Common myeloid progenitor, CD34-positive (primary cell): ENCODE data around the gene ZBTB7C.

ENCODE experiments used
- CTCF ChIA-PET: fragments of 350-600 bp; sonication (Branson Sonifier 250); formaldehyde crosslinking; loops from one replicate; lab custom pipeline; 2021; ENCODE audit warnings: antibody characterized with exemption; lab: Charles Lee
- POLR2A ChIA-PET: fragments of 350-600 bp; sonication (Branson Sonifier 250); formaldehyde crosslinking; loops from one replicate; lab custom pipeline; 2021; ENCODE audit warnings: antibody characterized with exemption; lab: Charles Lee
- DNase-seq, 3 donors: peaks; one replicate each; pipeline versions ENCODE4 v3.0.0 to v3.0.0-alpha.2; 2013
- H3K27ac ChIP-seq, 2 experiments: 1 replicate in 1 of 2; 2 replicates in 1 of 2; pipeline ENCODE4 v1.7.0; 2013; ENCODE audit warnings: inconsistent platforms in 2 of 2, low read length in 2 of 2, mild to moderate bottlenecking in 2 of 2, low read depth in 1 of 2, moderate library complexity in 1 of 2; ENCODE audit not compliant: severe bottlenecking in 2 of 2, insufficient read depth in 1 of 2, poor library complexity in 1 of 2
- H3K27me3 ChIP-seq, 5 experiments: replicated peaks in 2 of 5; 1 replicate in 3 of 5; 2 replicates in 2 of 5; pipeline versions ENCODE4 v1.6.1 to v1.7.0; 2013; ENCODE audit warnings: low read length in 4 of 5, mild to moderate bottlenecking in 2 of 5, moderate library complexity in 2 of 5, inconsistent platforms in 1 of 5; ENCODE audit not compliant: insufficient read depth in 5 of 5, control insufficient read depth in 4 of 5
- H3K36me3 ChIP-seq, 4 experiments: 1 replicate in 2 of 4; 2 replicates in 2 of 4; pipeline versions ENCODE4 v1.6.1 to v1.7.0; 2013; ENCODE audit warnings: low read length in 3 of 4, control low read depth in 1 of 4, mild to moderate bottlenecking in 1 of 4; ENCODE audit not compliant: control insufficient read depth in 4 of 4, insufficient read depth in 4 of 4
- H3K4me1 ChIP-seq, 4 experiments: 1 replicate in 3 of 4; 2 replicates in 1 of 4; pipeline versions ENCODE4 v1.6.1 to v1.7.1; 2013; ENCODE audit warnings: low read length in 3 of 4, mild to moderate bottlenecking in 3 of 4, control low read depth in 1 of 4, inconsistent platforms in 1 of 4, moderate library complexity in 1 of 4; ENCODE audit not compliant: control insufficient read depth in 4 of 4, insufficient read depth in 4 of 4; ENCODE audit errors: control extremely low read depth in 1 of 4
- H3K4me3 ChIP-seq, 7 experiments: 1 replicate in 4 of 7; 2 replicates in 3 of 7; pipeline versions ENCODE4 v1.5.1 to v1.7.0; 2013; ENCODE audit warnings: mild to moderate bottlenecking in 7 of 7, low read length in 6 of 7, moderate library complexity in 6 of 7, inconsistent platforms in 2 of 7, low read depth in 2 of 7, control low read depth in 1 of 7; ENCODE audit not compliant: insufficient read depth in 4 of 7, control insufficient read depth in 1 of 7; ENCODE audit errors: extremely low read depth in 1 of 7
- H3K9me3 ChIP-seq, 5 experiments: 1 replicate in 4 of 5; 2 replicates in 1 of 5; pipeline versions ENCODE4 v1.6.1 to v1.7.1; 2013; ENCODE audit warnings: low read length in 4 of 5, mild to moderate bottlenecking in 2 of 5, inconsistent platforms in 1 of 5, low read depth in 1 of 5, moderate library complexity in 1 of 5; ENCODE audit not compliant: control insufficient read depth in 4 of 5, insufficient read depth in 2 of 5; ENCODE audit errors: control extremely low read depth in 1 of 5
- WGBS: methylation state at CpG from one replicate; pipeline ENCODE4 v1.1.5; 2013; ENCODE audit not compliant: insufficient coverage; 5-methylcytosine and 5-hydroxymethylcytosine counted together

The ZBTB7C gene

DNA sequence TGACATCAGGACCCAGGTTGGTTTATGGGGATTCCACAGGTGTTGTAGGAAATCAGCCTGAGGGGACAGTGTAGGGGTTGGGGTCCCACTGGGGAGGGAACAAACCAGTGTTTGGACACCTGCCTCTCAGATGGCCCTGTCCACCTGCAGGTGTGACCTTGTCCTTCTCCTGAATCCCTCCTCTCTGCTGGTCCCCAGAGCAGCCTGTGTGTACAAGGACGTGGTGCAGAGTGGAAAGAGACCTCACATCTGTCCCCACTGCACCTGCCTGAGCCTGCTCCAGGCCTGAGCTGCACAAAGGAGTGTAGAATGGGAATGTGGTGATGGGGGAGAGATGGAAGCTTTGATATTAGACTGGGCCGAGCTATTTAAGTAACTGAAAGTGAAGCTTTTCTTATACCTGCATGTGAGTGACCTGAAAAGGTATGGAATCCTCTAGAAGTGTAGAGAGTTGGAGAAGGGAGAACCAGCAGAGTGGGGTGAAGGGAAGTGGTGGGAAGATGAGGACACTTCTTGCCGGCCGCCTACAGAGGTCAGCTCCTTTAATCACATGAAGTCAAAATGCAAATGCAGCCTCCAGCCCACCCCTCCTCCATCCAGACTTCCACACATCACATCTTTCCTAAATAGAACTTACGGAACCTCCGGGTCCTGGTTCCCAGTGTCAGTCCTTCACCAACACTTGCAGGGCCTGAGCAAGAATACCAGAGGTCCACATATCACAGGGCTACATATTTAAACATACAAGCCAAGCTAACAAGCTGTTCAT is 389.4 kb downstream of the ZBTB7C start:
- DNase-seq = no peak
- Histone ChIP-seq H3K4me3 (no peak overlapping the region), H3K27me3 (peaks cover 0 to 19% (median 0%) of the 10 kb centered on the region in 5 experiments), H3K36me3 (no peaks in the 10 kb centered on the region), H3K4me1 (peaks cover 0 to 5% (median 0%) of the 10 kb centered on the region in 4 experiments), H3K9me3 (peaks cover 0 to 7% (median 0%) of the 10 kb centered on the region in 5 experiments), H3K27ac (no peak overlapping the region)
- ChIA-PET CTCF (interaction anchor here (0.9 to 1.9 kb wide), 4 partner anchors 10 to 247 kb away, joined by 3 to 8 read pairs (median 4); no protein-coding TSS in a partner anchor), POLR2A (no interaction called here)
- 100% methylated on average over 1 of the region's 6 CpGs for WGBS

GRCh38 chr18:48018851-48019250 is 390.3 kb downstream of the ZBTB7C start:
- 92% methylated on average over 1 of the region's 3 CpGs for WGBS
- POLR2A ChIA-PET = no interaction called here
- Histone ChIP-seq H3K27me3 (peaks cover 0 to 19% (median 0%) of the 10 kb centered on the region in 5 experiments), H3K9me3 (peaks cover 0 to 11% (median 0%) of the 10 kb centered on the region in 5 experiments), H3K36me3 (no peaks in the 10 kb centered on the region), H3K27ac (no peak overlapping the region), H3K4me3 (no peak overlapping the region), H3K4me1 (peaks cover 0 to 5% (median 0%) of the 10 kb centered on the region in 4 experiments)
- DNase-seq = no peak
- CTCF ChIA-PET = interaction anchor here (0.9 to 1.9 kb wide), 4 partner anchors 9 to 246 kb away, joined by 3 to 8 read pairs (median 4); no protein-coding TSS in a partner anchor

DNA sequence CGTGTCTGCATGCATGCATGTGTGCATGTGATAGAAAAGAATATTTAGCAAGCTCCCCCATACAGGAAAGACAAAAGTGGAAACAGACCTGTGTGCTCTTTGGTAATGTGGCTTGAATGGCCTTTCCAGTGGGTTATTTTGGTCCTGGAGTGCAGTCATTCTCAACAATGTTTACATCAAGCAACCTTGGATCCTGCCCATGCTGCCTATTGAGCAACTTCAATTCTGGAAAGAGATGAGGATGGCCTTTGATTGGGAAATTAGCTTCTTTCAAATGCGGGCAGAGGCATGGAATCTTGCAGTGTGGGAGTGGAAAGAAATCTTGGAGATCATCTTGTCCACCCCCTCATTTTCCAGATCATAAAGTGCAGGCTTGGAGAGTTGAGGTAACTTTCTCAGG is 391.5 kb downstream of the ZBTB7C start:
- DNase-seq = no peak
- no peaks in the 10 kb centered on the region for H3K36me3 ChIP-seq
- CTCF ChIA-PET = interaction anchor here (0.9 to 1.7 kb wide), 3 partner anchors 9 to 85 kb away, joined by 3 to 6 read pairs (median 3); no protein-coding TSS in a partner anchor
- H3K27me3 ChIP-seq = peaks cover 0 to 18% (median 0%) of the 10 kb centered on the region in 5 experiments
- WGBS = 80% methylated on average over 1 of the region's 2 CpGs
- POLR2A ChIA-PET = no interaction called here
- H3K9me3 ChIP-seq = peaks cover 0 to 12% (median 0%) of the 10 kb centered on the region in 5 experiments
- no peak overlapping the region for H3K4me3 ChIP-seq
- H3K27ac ChIP-seq = no peak overlapping the region
- H3K4me1 ChIP-seq = peaks cover 0 to 9% (median 0%) of the 10 kb centered on the region in 4 experiments

GRCh38 chr18:48013162-48013561 is 396.0 kb downstream of the ZBTB7C start:
- no peak for DNase-seq
- 83% methylated on average over 1 of the region's 4 CpGs for whole genome bisulfite sequencing
- ChIA-PET CTCF (no interaction called here), POLR2A (no interaction called here)
- Histone ChIP-seq H3K4me1 (peaks cover 0 to 11% (median 4%) of the 10 kb centered on the region in 4 experiments), H3K36me3 (no peaks in the 10 kb centered on the region), H3K9me3 (peaks cover 0 to 12% (median 0%) of the 10 kb centered on the region in 5 experiments), H3K27me3 (peaks cover 0 to 7% (median 0%) of the 10 kb centered on the region in 5 experiments), H3K4me3 (no peak overlapping the region), H3K27ac (no peak overlapping the region)

DNA sequence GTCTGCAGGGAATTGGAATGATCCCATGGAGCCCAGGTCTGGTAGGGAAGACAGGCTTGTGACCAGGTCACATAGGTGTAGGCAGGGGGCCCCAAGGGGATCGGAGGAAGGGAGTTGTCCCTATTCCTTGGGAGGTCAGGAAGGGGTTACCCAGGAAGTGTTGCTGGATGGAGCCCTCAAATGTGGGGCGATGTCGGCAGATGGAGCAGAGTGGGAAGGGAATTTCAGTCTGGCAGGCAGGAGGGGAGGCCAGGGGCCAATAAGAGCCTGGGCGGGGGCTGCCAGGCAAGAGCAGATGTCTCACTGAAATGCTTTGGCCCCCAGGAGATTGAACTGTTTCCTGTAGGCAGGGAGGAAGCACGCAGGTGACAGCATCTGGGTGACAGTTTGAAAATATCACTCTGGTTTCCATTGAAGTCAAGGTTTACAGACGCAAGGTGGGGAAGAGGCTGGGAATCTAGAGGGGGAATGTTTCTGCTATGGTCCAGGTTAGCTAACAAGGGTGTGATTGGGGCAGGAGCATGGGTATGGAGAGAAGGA is 397.2 kb downstream of the ZBTB7C start:
- no peaks in the 10 kb centered on the region for H3K36me3 ChIP-seq
- H3K4me3 ChIP-seq = no peak overlapping the region
- peaks cover 0 to 12% (median 0%) of the 10 kb centered on the region in 5 experiments for H3K9me3 ChIP-seq
- 86% methylated on average over 6 of the region's 6 CpGs for WGBS
- H3K4me1 ChIP-seq = peaks cover 2 to 15% (median 8%) of the 10 kb centered on the region in 4 experiments
- POLR2A ChIA-PET = no interaction called here
- CTCF ChIA-PET = interaction anchor here (0.9 kb wide), 1 partner anchor 16 kb away, joined by 3 read pairs; no protein-coding TSS in a partner anchor
- no peak for DNase-seq
- H3K27ac ChIP-seq = no peak overlapping the region
- peaks cover 0 to 12% (median 2%) of the 10 kb centered on the region in 5 experiments for H3K27me3 ChIP-seq

GRCh38 chr18:48010264-48010663 is 398.9 kb downstream of the ZBTB7C start:
- Histone ChIP-seq H3K27ac (no peak overlapping the region), H3K27me3 (peaks cover 0 to 12% (median 2%) of the 10 kb centered on the region in 5 experiments), H3K4me3 (no peak overlapping the region), H3K4me1 (peaks cover 2 to 15% (median 8%) of the 10 kb centered on the region in 4 experiments), H3K36me3 (no peaks in the 10 kb centered on the region), H3K9me3 (peaks cover 0 to 8% (median 0%) of the 10 kb centered on the region in 5 experiments)
- WGBS = no CpG with 5 or more reads among the region's 2 CpGs
- no peak for DNase-seq
- POLR2A ChIA-PET = no interaction called here
- CTCF ChIA-PET = interaction anchor here (0.6 to 3.2 kb wide), 2 partner anchors 9 to 15 kb away, joined by 3 to 13 read pairs; no protein-coding TSS in a partner anchor
